HG02943 (cell line): Measurements from ENCODE around the gene TTYH2.
"Not testable (repeated sequence)": the region's sequence is repeated elsewhere in the genome, so short reads cannot be mapped to it uniquely, and the experiment has no call there.

ENCODE experiments used
- ATAC-seq: cut with Tn5 transposase; IDR thresholded peaks from one replicate; pipeline ENCODE4 v1.9.1; 2021; ENCODE audit warnings: mild to moderate bottlenecking, low read depth, moderate library complexity; ENCODE audit not compliant: unreplicated experiment

Gene TTYH2, protein sequence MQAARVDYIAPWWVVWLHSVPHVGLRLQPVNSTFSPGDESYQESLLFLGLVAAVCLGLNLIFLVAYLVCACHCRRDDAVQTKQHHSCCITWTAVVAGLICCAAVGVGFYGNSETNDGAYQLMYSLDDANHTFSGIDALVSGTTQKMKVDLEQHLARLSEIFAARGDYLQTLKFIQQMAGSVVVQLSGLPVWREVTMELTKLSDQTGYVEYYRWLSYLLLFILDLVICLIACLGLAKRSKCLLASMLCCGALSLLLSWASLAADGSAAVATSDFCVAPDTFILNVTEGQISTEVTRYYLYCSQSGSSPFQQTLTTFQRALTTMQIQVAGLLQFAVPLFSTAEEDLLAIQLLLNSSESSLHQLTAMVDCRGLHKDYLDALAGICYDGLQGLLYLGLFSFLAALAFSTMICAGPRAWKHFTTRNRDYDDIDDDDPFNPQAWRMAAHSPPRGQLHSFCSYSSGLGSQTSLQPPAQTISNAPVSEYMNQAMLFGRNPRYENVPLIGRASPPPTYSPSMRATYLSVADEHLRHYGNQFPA

DNA sequence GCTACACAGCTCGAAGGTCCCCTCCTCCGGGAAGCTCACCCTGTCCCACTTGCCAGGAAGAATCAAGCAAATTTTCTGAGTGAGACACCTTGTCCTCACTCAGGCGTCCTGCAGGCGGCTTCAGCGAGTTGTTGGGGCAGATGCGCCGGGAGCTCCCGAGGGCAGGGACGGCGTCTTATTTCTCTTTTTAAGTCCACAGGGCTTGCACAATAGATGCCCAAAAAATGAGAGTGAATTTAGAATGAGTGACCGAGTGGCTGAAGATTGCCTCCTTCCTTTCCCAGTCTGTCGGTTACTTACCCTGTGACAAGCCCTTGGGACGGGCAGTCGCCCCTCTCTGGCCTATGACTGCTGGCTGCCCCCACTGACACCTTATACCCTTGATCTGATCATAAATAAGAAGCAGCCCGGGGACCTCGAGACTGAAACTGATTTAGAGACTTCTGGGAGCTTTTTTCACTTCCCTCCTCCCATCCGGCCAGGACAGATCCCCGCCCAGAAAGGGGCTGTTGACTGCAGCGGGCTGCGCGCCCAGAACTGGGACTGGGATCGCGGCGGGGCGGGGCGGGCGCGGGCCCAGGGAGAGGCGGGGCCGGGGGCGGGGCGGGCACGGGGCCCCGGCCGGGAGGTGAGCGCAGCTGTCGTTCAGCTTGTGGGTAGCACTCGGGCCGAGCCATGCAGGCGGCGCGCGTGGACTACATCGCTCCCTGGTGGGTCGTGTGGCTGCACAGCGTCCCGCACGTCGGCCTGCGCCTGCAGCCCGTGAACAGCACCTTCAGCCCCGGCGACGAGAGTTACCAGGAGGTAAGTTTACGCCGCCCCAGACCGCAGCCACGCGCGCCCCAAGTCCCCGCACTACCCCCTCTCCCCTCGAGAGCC lies at the start of gene TTYH2:
Gene TTYH2, plus strand, starts transcription at position 659 of the 879 bp plus-strand sequence. Its CDS starts 17 bp downstream, at position 676.
- peak; percentile 57 for ATAC-seq

DNA sequence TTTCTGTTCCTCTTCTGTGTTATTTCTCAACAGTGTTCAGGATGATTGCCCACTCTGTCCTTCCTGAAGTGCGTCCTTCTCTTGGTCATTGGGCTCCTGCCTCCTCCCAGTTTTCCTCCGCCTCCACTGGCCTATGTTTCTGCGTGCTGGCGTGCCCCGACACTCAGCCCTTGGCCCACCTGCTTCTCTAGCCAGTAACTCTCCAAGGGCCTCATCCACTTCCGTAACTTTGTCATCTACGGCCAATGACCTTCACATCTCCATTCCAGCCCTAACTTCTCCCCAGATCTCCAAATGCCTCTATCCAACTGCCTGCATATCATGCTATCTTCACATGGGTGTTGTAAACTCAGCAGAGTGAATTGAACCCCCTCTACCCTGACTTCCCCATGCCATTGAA lies 49.5 kb upstream of the TTYH2 start:
- no peak for ATAC-seq

DNA sequence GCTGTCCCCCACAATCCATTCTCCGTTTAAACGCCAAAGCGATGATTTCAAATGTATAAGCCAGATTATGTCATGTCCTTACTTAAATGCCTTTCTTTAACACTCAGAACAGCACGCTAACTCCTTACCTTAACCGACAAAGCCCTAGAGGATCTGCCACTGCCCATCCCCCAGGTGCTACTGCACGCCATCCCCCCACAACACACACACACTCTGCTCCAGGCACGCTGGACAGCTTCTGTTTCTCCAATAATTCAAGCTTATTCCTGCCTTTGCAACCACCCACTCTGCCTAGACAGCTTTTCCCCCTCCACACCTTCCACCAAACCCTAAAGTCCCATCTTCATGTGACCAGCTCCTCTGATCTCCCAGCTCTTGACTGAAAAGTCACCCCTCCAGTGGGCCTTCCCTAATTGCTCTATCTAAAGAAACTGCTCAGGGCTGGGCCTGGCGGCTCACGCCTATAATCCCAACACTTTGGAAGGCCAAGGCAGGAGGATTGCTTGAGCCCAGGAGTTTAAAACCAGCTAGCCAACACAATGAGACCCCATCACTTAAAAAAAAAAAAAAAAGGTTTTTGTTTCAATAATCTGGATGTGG lies 48.8 kb upstream of the TTYH2 start:
- ATAC-seq, result no peak

DNA sequence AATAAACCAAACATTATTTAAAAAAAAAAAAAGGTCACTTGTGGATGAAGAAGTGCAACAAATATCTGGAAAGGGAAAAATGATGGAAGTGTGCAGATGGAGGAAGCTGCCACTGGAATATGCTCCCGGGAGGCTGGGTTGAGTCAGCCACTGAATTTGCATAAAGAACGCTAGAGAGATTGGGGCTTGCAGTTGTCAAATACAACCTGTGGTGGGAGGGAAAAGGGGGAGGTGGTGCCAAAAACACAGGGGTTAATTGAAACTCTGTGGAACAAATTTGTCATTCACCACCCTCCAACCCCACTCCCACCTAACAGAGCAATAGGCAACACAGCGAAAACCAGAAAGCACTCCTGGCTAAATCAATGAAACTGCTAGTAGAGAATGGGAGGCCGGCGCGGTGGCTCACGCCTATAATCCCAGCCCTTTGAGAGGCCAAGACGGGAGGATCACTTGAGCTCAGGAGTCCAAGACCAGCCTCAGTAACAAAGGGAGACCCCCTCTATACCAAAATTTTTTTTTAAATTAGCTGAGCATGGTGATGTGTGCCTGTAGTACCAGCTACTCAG lies 47.5 kb upstream of the TTYH2 start:
- ATAC-seq, result no peak

DNA sequence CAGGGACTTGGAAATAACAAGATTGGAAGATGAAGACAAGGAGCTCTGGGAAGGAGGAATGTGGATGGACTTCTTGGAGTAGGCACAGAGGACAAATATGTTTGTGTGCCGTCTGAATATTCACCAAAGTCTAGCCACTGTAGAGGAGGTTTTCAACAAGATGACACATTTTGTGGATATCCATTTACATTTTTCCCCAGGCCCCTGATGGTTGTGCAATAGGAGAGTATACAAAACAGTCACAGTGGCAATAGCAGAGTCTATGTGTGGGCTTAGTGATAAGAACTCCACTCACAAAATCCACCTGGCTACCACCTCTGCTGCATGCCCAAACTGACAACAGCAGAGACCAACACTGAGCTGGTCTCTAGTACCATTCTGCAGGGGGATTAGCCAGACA lies 42.4 kb upstream of the TTYH2 start:
- no peak for ATAC-seq

DNA sequence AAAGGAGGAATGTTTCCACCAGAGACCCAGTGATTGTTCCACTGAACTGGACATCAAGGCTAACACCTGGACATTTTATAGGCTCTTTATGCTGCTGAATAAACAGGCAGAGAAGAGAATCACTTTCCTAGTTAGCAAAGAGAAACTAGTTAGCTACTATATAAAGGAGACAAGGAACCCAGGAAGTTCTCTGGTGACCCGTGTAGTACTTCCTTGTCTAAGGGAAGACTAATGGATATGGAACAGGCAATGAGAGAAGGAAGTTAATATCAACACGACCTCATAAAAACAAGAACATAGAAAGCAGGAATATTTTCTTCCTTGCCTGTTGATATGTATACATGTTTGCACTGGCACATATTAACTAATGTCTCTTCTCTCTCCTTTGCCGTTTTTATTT lies 40.7 kb upstream of the TTYH2 start:
- ATAC-seq, result no peak

DNA sequence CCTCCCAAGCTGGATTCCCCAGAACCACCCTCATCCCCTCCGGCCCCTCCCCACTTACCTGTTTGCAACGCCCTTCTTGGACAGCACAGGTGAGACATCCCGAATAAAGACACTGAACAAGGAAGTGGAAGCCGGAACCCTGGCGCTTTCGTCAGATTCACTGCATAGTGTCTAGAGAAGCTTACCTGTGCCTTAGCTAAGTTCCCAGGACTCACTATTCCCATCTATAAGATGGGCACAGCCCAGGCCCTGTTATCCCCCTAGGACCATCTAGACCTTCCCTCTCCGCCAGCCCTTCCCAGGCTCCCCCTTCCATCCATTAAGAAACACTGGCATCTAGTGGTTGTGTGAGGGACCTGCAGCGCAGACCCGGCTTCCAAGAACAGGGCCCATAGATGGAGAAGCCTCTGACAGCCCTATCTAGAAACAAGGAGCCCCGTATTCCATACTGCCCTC lies 36.8 kb upstream of the TTYH2 start:
- no peak for ATAC-seq

DNA sequence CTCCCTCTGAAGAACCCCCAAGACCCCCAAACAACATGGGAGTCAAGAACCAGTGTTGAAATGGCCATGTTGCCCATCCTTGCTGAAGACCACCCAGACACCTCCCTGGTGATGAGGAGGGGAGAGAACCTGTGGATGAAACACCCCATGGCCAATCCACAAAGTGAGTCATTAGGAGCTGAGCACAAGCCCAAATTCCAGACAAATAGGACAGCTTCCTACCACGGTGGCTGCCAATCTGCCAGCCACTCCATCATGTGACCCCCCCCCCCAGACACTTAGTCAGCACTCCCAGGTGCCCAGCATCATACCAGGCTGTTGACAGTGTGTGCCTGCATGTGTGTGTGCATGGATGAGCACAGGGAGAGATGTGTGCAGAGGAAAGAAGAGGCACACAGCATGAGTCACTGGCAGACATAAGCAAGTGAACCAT lies 36.3 kb upstream of the TTYH2 start:
- ATAC-seq, result no peak

DNA sequence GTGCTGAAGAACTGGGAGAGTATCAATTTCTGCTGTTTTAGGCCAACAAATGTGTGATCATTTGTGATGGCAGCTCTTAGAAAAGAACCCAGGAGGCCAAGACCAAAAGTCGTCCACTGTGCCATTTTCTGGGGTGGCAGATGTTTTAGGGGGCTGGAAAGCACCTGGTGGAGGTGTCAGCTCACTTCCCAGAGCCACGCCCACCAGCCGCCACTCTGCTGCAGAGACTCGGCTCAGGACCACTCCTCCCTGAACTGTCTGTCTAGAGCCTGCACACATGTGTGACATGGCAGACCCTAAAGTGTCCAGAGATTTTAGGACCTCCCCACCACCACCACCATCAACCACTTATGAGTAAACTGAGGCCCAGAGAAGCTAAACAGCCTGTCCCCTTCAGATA lies 33.8 kb upstream of the TTYH2 start:
- ATAC-seq, result no peak

DNA sequence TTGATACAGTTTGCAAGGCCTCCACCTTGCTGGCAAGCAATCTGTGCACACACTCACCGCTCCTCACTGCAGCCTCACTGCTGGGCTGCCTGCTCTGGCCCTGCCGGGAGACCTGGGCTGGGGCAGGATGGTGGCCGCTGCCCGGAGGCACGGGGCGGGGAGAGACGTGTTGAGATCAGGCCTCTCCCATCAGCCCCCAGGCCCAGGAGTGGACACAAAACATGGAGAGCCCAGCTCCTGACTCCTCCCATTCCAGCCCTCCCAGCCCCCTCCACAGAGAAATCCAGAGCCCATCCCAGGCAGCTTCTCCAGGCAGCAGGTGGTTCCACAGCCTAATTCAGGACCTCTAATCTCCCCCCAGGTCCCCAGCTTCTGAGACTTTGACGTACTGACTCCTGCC lies 33.0 kb upstream of the TTYH2 start:
- ATAC-seq, result no peak

DNA sequence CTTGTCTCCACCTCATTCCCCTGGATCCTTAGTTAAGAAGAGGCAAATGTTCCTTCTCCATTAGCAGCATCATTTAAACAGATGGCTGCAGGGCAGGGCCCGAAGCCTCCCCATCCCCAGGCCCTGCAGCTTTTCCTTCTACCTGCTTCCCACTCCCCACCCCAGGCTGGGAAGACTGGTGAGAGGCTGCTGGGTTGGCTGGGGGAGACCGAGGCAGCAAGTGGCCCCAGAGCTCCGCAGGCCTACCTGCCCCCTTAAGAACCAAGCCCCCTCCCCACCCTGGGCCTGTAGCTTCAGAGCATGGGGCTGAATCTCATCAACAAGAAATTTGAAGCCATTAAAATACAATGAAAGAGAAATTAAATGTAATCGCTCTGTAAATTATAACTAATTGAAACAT lies 32.0 kb upstream of the TTYH2 start:
- no peak for ATAC-seq

DNA sequence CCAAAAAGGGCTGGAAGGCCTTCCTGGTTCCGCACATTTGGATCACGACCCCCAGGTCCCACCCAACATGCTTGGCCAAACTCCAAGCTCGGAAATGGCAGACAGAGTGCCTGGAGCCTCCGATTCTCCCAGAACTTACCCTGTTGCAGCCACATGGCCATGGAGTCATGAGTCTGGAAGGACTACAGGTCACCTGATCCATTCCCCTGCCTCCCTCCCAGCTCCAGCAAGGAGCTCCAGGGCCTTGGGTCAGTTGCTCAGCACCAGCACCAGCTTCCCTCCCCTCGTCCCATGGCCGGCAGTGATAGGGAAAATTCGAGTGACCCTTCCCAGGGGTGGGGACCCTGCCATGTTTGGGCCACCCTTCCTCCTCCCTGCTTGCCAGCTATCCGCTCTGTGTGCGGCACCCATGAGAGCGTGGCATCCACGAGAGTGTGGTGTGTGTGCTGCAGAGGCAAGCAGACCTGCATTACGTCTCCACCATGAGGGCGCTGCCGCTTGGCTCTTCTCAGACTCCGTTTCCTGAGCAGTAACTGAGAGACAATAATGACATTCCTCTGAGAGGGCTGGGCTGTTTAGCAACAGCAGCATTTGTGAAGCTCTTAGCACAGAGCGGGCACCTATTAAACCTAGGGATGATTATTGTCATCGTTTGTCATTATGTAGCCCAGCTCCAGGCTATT lies 31.2 kb upstream of the TTYH2 start:
- no peak for ATAC-seq

DNA sequence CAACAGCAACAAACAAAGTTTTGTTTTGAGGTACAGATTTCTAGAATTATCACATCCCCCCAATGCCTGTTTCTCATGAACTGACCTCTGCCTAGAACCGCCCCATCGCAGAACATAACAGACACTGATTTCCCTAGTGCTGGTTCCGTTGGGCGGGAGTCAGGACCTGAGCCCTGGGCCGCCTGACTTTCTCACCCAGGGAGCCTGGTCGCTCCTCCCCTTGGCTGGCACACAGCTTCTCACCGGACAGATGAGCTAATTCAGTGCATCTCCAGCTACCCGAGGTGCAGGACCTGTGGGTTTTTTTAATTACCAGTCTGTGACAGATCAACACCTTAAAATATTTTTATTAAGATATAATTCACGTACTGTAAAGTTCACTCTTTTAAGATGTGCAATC lies 30.0 kb upstream of the TTYH2 start:
- no peak for ATAC-seq

DNA sequence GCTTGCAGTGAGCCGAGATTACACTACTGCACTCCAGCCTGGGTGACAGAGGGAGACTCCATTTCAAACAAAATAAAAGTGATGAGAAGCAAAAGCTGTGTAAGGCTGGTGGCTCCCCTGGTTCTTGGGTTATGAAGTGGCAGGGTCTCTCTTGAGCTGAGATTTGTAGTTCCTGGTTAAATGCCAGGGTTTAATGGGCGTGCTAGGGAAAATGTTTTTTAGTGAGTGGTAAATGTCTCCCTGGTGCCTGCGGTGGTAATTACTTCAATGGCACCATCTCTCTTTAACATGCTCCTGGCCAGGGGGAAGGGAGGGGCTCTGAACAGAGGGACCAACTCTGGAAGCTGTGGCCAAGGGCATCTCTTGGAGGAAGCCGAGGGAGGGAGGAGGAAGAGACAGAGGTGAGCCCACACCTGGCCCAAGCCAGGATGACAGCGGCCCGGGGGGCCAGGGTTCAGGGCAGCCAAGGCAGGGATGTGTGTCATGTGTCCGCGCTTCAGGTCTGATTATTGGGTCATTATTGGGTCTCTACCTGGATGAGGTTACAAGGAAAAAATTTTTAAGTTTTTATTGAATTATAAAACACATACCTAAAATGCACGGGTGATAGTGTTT lies 27.7 kb upstream of the TTYH2 start:
- no peak for ATAC-seq

DNA sequence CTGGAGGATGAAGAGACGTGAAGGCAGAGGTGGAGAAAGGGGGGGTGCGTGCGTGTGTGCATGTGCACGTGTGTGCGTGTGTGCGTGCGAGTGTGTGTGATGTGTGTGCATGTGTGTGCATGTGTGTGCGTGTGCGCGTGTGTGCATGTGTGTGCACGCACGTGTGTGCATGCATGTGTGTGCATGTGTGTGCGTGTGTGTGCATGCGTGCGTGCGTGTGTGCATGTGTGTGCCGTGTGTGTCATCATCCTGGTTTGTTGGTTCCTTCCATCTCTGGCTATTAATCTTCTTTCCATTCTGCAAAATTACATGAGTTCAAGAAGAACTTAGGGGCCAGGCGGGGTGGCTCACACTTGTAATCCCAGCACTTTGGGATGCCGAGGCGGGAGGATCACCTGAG lies 26.9 kb upstream of the TTYH2 start:
- no peak for ATAC-seq

DNA sequence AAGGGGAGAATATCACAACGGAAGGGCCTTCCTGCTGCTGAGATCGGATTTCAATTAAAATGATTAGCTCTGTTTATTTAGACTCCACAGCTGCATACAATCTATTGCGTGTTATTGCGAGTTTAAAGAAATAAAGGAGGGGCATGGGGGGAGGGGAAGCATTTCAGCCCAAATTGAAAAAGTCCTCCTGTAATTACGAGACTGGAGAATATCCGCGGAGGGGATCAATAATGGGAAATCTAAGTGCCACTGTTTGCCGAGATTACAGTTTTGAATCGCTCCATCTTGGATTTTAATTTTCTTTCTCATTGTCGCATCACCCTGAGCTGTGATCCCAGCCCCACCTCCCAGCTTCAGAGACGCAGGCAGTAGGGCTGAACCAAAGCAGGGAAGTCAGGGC lies 25.6 kb upstream of the TTYH2 start:
- no peak for ATAC-seq

DNA sequence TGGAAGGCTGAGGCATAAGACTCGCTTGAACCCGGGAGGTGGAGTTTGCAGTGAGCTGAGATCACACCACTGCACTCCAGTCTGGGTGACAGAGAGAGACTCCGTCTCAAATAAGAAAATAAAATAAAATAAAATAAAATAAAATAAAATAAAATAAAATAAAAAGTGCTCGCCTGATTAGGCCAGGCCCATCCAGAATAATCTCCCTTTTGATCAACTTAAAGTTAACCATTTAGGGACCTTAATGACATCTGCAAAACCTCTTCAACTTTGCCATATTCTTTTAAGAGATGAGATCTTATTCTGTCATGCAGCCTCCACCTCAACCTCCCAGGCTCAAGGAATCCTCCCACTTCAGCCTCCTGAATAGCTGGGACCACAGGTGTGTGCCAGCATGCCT lies 24.7 kb upstream of the TTYH2 start:
- not testable (repeated sequence) for ATAC-seq

DNA sequence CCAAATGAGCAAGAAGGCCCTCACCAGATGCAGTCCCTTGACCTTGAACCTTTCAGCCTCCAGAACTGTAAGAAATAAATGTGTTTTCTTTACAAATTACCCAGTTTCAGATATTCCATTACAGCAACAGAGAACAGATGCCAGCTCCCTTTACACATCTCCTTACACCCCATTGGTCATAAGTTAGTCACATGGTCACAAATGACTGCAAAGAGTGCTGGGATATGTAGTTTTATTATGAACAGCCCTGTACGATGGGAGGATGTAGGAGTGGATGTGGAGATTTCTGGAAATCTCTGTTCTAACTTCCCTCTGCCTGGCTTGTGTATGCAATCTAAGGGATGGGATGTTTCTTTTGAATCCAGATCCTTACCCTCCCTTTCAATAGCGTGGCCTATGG lies 23.2 kb upstream of the TTYH2 start:
- no peak for ATAC-seq

DNA sequence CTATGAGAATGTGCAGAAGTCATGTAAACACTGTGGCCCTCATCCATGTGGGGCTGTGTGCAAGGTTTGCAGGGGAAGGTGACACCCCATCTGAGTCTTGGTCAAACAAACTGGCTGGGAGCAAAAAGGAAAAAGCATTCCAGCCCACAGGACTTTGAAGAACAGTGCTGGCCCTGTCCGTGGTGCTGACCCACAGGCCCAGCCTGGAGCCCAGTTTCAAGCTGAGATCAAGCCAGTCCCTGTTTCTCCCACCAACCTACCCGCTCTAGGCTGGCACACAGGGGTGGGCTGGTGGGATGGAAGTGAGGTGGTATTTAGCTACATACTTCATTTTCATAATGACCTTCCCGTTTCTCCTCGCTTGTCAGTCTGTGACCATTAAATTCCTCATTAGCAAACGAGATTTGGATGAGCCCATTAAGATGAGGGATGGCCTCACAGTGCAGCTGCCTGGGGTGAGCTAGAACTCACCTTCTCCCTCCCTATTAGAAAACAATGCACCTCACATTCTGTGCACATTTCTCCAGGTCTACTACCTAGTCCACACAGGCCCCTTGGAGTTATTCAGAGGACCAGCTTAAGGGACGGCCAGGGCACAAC lies 22.5 kb upstream of the TTYH2 start:
- no peak for ATAC-seq
